Measurements from ENCODE around the gene GPATCH8.
A peak's percentile ranks its signal among the peaks of the same experiment; 100 is the strongest.
"Not testable (repeated sequence)": the region's sequence is repeated elsewhere in the genome, so short reads cannot be mapped to it uniquely, and the experiment has no call there.

The GPATCH8 gene

DNA sequence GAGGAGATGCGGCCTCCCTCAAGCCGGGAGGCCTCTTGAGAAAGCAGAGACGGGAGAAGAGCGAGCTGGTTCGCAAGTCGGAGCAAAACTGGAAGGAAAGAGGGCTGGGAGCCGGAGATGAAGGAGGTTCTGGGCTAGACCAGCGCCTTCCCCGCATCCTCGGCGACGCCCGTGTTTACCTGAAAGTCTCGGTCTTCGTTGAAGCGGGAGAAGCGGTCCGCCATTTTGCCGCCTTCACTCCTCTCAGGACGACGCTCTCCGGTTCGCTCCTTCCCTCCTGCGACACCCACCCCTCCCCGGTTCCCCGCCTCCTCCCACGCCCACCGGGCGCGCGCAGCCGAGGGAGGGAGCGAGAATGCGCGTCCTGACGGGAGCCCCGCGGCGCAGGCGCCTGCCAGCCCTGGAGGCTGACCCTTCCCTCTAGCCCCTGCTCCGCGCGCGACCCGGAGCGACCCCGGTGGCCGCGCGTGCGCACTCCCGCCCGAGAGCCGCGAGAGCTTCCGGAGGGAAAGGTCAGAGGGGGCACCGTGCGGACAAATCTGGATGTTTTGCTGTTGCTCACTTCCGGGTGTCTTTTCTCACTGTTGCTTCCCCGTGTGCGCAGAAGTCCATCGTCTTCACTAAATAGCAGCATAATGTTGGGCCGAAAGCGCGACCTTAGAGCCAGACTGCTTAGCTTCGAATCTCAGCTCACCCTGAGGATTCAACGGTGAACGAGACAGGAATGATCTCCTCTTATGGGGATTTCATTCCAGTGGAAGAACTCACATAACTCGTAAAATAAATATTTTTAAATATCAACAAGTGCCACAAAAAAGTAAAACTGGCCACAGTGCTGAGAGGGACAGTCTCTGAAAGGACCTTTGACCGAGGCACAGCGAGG is at the start of gene GPATCH8:
Gene GPATCH8 (minus strand): TSS at position 260 of the 883 bp plus-strand sequence. CDS start 36 bp downstream, at position 224.
- peak; percentile 92 for DNase-seq (ENCODE audit: low spot score)

DNA sequence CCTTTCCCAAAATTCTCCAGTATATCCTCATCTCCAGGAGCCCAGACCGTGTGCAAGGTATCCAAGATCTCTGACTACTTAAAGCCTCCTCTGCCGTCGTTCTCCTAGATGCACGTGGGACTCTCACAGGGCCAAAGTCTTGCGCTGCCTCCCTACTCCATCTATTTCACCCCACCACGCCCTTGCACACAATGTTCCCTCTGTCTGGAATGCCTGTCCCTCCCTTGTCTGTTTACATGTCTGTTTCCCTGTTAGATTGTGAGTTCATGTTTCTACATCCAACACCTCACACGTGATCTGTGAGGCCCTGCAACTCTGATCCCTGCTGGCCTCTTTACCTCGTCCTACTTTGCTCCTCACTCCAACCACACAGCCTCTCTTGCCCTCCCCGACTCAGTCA is 49.2 kb upstream of the GPATCH8 start:
- peak; percentile 33 for DNase-seq (ENCODE audit: low spot score)

DNA sequence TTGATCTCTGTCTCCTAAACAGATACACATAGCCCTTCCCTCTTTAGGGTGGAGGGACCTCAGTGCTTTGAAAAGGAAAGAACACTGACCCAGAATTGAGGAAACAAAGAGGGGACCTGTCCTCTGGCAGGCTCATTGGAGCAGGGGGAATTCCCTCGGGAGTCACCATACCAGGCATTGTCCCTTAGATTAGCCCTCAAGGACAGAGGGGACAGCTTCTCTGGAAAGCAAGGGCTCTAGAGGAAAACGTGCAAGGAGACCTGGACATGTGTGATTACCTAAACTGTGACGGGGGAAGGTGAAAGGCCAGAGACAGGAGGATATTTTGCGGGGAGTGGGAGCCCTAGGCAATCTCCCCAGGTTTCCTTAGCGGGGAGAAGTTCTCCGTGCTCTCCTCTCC is 46.5 kb upstream of the GPATCH8 start:
- DNase-seq (ENCODE audit: low spot score) = no peak

DNA sequence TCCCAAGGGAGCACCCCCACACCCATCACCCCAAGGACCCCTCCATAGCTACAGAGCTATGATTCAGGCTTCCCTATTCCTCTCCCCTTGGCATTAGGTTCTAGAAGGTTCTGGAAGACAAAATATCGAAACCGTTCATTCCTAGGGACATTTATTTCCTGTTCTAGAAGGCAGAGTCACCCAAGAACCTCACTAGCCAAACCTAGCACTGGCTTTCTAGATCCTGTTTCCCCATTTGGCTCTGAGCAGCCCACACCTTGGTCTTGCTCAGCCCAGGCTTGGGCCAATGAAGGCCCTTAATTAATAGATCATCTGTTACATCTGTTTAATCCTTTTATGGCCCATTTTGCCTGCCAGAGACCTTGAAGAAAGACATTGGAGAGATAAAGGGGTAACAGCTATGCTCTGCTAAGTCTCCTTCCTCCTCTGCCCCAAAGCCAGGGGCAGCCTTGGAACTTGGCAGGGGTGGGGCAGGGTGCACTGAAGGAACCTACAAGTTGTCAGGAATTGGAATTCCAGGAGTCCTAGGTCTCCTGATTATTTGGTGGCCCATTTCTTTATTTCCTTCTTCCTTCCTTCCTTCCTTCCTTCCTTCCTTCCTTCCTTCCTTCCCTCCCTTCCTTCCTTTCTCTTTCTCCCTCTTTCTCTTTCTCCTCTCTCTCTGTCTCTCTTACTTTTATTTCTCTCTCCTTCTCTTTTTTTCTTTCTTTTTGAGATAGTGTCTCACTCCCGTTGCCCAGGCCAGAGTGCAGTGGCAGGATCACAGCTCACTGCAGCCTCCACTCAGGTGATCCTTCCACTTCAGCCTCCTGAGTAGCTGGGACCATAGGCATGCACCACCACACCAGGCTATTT is 45.4 kb upstream of the GPATCH8 start:
- no peak for DNase-seq (ENCODE audit: low spot score)

DNA sequence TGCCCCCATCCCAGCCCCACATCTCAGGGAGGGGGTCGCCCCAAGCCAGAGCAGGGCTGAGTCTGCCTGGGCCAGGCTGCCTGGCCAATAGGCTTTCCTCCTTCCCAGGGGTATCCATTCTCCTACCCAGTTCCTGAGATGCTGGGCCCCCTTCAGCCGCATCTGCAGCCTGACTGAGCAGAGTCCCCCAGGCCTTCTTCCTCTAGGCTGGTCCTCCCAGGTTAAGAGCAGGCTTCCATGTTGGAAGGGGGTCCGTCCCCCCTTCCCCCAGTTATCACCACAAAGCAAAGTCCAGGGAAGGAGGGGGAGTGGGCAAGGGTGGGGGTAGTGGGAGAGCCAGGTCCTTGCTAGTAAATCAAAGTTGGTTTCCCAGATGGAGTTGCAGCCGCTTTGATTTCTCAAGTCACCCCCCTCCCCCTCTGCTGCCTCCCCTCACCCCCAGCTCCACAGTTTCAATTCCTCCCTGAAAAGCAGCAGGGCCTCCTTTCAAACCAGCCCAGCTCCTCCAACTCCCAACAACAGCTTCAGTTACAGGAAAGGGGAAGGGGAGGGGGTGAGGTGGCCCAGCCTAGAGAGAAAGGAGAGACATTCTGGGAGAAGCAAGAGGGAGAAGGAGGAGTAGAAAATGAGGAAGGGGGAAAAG is 44.5 kb upstream of the GPATCH8 start:
- DNase-seq (ENCODE audit: low spot score) = no peak

DNA sequence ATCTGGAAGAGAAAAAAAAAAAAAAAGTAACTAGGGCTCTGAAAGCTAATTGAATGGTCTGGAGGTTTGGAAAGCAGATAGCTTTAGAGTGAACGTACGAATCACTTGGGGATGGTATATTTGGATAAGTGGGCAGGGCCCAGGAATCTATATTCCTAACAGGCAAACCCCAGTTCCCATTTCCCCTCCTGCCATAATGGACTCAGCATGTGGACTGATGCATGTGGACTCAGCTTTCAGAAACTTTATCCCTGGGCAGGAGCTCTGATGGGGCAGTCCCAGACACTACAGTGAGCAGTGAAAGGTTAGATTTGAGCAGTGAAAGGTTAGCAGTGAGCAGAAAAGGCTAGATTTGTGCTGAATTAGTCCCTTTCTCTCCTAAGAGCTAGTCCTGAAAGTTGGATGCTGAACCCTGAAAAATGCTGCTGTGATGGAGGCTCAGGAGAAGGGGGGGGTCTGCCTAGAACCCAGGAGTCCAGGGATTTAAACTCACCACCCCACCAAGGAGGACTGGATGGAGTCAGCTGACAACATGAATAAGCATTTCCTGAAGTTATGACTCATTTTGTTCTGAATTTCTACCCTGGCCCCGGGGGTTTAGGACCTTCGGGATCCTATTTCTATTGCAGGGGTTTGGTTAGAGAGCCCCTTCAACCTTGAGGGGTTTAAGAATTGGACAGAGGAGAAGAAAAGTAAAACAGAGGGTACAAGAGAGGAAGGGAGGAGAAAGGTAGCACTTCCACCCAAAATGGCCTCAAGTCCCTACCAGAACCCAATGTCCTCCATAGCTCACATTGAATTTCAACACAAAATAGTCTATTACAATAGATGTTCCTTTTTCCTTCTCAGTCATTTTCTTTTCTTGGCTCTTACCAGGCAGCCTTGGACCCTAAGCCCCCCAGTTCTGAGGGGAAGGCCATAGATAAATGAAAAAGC is 43.7 kb upstream of the GPATCH8 start:
- no peak for DNase-seq (ENCODE audit: low spot score)

DNA sequence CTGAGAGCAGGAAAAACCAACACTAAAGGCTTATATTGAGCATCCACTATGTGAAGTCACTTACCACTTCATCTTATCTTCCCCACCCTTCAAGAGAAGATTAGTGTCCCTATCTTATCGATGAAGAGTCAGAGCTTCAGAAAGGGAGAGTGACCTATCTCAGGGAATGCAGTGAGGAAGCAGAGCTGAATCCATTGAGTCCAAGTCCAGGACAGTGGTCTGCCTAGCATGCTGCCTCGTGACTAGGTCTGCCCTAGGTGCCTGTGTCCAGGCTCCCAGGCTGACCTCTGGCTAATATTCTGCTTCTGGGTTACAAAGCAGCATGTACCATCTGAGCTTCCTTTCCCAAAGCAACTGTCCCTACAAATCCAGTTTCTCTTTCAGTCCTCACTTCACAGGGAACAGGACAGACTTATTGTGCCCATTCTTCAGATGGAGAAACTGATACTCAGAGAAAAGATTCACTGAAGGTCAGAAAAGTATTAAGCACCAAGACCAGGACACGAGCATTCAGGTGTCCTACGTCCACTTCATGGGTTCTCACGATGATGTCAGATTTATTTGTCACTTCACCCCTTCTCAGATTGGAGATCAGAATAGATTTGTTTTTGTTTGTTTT is 40.8 kb upstream of the GPATCH8 start:
- no peak for DNase-seq (ENCODE audit: low spot score)

DNA sequence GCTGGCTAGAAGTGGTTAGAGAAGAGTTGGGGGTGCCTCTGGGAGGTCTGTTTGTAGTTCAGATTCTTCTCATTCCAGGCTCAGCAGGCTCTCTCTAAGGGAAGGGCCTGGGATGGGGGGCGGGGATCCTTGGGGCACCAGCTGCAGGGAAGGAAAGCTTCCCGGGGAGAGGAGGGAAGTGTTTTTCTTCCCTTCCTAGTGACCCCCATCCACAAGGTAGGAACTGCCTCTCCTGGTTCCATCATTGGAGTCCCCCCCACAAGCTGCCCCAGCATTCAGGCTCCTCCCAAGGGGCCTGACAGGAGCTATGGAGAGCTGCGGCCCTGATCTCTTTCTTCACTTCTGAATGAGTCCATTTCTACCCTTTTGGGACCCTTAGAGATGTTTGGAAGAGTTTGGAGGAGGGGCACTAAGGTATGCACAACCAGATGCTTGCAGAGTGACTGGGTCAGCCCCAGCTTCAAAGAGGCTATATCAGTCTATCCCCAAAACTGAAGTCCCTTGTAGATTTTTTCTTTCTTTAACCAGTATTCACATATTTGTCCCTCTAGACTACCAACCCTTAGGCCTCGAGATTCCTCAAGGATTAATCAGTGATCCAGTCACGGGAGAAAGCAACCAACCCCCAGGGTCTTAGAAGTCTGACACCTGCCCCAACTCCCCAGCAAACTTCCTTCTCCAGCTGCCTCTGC is 40.2 kb upstream of the GPATCH8 start:
- DNase-seq (ENCODE audit: low spot score) = peak; percentile 68

DNA sequence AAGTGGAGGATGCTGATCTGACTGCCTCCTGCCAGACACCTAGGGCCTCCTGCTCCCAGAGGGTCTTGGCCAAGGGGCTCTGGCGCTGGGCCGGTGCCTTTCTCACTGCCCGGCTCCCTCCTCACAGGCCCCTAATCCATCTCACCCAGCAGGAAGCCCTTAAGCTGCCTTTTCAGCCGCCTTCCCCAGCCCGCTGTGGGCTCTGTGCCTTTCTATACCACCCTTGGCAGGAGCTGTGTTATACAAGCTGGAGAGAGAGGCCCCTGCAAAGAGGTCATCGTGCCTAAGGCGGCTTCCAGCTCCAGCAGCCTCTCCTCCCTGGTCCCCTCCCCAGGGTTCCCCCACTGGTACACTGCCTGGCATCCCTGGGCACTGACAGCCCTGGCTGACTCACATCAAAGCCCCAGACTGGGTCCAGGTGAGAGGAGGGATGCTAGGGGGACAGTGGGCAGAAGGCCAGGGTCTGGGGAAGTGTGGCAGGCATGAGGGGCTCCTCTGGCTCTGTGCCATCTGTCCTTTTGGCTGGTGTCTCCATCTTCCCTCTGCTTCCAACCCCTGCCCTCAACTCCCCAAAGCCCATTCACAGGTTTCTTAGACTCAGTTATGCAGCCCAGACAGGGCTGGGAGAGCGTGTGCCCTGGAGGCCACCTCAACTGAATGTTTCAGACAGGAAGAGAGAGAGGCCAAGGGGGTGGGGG is 38.8 kb upstream of the GPATCH8 start:
- DNase-seq (ENCODE audit: low spot score) = no peak

DNA sequence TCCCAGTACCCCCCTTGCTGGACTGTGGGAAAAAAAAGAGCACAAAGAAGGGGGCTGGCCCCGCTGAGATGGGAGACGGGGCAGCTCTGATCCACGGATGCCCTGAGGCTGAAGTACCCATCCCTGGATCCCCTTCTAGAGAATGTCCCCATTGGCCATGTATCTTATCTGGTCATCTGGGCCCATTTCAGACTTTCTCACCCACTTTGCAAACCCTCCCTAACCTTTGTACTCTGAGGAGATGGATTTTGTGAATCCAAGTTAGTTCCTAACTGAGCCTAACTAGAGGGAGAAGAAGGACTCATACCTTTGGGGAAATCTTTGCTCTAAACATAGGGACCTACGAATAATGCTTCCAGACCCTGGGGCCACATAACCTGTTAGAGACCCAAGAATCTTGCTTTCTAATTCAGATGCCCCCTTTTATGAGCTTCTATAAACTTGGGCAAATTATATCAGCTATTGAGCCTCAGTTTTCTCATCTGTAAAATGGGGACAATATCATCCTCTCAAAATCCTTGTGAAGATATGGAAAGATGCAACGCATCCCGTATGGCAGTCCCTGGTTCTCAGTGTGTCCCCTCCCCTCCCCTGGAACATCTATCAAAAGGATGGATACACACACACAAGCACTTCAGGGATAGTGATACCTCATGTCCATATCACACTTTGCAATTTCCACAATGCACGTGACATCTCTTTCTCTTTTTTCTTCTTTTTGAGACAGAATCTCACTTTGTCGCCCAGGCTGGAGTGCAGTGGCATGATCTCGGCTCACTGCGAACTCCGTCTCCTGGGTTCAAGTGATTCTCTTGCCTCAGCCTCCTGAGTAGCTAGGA is 37.3 kb upstream of the GPATCH8 start:
- DNase-seq (ENCODE audit: low spot score) = no peak

DNA sequence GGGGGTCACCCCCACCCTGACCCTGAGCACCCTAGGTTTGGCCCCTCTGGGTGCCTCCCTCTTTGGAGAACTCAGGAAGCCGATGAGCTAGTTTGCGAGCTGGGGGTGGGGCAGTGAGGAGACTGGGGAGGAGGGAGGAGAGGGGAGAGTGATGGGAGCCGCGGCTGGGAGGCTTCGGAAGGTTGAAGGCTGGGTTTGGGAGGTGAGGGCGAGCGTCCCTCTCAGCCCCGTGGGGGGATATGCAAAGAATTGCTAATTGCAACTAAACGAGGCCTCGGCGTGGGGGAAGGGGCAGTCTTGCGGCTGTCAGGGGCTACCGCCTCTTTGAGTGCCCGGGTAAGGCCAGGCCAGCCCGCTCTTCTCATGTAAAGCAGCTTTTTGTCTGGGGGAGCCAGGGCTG is 36.5 kb upstream of the GPATCH8 start:
- DNase-seq (ENCODE audit: low spot score) = no peak

DNA sequence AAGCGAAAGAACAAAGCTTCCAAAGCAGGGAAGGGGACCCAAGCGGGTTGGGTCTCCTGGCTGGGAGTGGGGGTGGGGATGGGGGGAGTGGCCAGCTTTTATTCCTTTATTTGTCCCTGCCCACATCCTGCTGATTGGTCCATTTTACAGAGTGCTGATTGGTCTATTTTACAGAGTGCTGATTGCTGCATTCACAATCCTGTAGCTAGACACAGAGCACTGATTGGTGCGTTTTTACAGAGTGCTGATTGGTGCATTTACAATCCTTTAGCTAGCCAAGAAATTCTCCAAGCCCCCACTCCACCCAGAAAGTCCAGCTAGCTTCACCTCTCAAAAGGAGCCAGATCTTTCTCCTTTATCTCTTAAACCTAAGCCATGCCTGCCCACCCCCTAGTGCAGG is 34.7 kb upstream of the GPATCH8 start:
- DNase-seq (ENCODE audit: low spot score) = not testable (repeated sequence)

DNA sequence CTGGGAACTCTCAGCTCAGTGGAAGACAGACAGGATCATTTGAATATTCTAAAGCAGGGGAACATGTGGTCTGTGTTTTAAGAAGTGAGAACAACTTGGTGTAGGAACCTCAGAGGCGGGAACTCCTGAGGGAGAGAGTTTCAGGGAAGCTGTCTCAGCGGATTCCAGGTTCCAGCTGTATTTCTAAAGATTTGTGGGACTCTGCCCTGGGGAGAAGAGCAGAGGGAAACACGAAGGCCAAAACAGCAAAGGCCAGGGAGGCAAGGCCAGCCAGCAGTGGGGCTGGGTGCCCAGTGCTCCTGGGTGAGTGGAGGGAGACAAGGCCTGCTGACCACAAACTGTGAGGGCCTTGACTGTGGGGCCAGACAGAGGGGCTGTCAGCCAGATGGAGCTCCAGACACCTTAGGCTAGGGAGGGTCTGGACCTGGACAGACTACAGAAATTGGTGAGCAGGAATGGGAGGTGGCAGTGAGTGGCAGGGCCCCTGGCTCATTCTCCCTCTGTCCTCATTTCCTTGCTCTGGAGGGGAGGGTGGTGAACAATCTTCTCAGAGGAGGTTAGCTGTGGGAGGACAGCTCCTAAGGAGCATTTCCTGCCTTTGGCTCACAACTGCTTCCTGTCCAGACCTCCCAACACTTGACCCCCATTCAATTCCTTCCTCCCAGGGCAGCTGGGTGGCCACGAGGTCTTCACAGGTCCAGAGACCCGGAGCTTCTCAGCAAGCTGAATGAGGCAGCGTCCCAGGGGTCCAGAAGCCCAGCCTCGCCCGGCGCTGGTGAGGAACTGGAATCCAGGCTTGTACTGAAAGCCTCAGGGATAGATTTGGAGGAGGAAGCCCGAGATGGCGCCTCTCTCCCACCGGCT is 33.1 kb upstream of the GPATCH8 start:
- DNase-seq (ENCODE audit: low spot score) = no peak

DNA sequence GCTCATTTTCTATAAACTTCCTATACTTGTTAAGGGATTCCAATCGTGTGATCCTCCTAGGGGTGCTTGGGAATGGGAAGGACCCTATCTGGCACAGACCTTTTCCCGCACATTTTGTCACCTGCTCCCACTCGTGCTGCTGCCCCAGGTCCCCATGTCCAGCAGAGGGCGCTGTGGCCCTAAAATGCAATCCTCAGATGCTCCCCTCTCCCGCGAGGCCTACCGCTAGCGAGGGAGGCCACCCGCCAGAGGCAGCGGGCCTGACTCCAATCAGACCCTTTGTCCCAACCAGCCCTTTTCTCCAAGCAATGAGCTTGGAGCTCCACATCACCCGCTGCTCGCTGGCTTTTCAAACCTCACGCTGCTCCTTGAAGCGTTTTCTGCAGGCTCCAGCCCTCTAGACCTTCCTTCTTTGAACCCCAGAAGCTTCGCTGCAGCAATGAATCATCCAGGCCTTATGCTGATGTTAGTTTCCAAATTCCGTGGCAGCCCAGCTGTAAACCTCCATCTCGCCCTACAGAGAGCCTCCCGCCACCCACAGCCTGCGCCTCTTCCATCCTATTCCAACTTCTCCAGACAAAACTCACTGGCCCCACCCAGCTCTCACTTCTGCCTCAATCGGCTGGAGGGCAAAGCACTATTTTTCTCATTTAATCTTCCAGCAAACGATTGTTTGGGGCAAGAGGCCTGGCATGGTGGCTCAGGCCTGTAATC is 30.5 kb upstream of the GPATCH8 start:
- DNase-seq (ENCODE audit: low spot score) = peak; percentile 76

DNA sequence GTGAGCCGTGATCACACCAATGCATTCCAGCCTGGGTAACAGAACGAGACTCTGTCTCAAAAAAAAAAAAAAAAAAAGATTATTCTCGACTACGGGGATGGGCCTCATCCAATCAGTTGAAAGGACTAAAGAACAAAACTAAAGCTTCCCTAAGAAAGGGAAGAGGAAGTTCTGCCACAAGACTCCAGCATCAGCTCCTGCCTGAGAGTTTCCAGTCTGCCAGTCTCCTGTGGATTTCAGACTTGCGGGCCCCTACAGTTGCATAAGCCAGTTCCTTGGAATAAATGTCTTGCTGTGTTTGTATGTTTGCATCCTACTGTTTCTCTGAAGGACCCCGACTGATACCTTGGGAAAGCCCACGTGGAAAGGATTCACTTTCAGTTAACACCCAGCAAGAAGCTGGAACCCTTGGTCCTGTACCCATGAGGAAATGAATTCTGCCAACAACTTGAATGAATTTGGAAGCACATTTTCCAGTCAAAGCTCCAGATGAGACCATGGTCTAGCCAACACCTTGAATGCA is 27.8 kb upstream of the GPATCH8 start:
- DNase-seq (ENCODE audit: low spot score) = no peak

DNA sequence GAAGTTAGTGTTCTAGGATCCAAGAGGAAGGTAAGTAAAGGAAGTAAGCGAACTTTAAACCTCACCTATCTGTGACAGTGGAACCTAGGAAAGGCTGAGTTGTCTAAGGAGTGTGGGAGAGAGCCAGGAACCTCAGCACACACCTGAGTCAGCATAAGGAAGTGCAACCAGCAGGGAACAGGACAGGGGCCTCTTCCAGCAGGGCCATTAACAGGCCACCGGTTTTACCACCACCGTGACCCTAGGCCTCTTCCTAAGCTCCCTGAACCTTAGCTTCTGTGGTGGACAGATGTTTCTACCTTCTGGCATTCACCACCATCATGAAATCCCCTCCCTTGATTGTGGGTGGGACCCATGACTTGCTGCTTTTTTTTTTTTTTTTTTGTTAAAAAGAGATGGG is 26.7 kb upstream of the GPATCH8 start:
- no peak for DNase-seq (ENCODE audit: low spot score)

DNA sequence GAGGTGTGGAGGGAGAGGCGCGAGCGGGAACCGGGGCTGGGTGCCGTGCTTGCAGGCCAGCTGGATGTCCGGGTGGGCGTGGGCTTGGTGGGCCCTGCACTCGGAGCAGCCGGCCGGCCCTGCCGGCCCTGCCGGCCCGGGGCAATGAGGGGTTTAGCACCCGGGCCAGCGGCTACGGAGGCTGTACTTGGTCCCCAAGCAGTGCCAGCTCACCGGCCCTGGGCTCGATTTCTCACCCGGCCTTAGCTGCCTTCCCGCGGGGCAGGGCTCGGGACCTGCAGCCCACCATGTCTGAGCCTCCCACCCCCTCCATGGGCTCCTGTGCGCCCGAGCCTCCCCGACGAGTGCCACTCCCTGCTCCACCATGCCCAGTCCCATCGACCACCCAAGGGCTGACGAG is 24.7 kb upstream of the GPATCH8 start:
- no peak for DNase-seq (ENCODE audit: low spot score)

All from SW480 (cell line).